ES-I3 (cell line): ENCODE results near the gene SDK2.

Experiments used
- H3K36me3 ChIP-seq: 2 replicates; pipeline ENCODE4 v1.6.1; 2013; ENCODE audit warnings: mild to moderate bottlenecking, low read length, control low read depth, moderate library complexity; ENCODE audit not compliant: insufficient read depth
- H3K4me1 ChIP-seq: 2 replicates; pipeline ENCODE4 v1.6.1; 2013; ENCODE audit warnings: mild to moderate bottlenecking, control low read depth, low read length; ENCODE audit not compliant: insufficient read depth
- H3K9ac ChIP-seq: 2 replicates; pipeline ENCODE4 v1.6.1; 2013; ENCODE audit warnings: low read depth, mild to moderate bottlenecking, low read length, moderate library complexity
- H3K9me3 ChIP-seq: 2 replicates; pipeline ENCODE4 v1.6.1; 2013; ENCODE audit warnings: mild to moderate bottlenecking, low read length, moderate library complexity; ENCODE audit not compliant: control insufficient read depth, insufficient read depth

SDK2 gene

DNA sequence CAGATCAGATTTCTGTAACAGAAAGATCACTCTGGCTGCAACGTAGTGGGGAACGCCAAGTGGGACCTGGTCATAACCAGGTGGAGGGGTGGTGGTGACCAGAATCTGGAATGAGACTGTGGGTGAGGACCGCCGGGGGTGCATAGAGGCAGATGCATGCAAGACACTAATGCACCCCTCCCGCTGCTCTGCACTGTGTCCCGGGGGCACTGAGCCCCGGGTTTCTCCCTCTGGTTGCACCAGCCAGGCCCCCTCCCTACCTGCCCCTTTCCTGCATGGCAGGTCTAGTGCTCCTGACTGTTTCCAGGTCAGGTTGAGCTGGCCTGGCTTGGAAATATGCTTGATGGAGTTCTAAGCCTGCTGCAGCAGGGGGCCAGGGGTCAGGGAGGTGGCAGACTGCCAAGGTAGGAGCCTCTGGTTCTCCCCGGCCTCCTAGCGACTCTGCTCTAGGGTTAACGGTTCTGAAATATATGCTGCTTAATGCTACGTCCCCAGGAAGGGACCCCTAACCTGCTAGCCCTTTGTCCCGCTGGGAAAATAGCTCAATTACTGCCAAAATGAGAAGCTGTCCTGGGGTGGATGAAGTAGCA is 94.3 kb downstream of the SDK2 start:
- Histone ChIP-seq H3K4me1 (peaks cover 31% of the 10 kb centered on the region), H3K9me3 (0 out of 2 replicates have a peak, but pooled peaks cover 2% of the 10 kb centered on the region), H3K36me3 (no peaks in the 10 kb centered on the region), H3K9ac (no peak overlapping the region)

GRCh38 chr17:73548620-73549311 is 95.5 kb downstream of the SDK2 start:
- Histone ChIP-seq H3K36me3 (no peaks in the 10 kb centered on the region), H3K9me3 (no peaks in the 10 kb centered on the region), H3K9ac (no peak overlapping the region), H3K4me1 (peaks cover 31% of the 10 kb centered on the region)

GRCh38 chr17:73547790-73548189 is 96.5 kb downstream of the SDK2 start:
- peaks cover 26% of the 10 kb centered on the region for H3K4me1 ChIP-seq

DNA sequence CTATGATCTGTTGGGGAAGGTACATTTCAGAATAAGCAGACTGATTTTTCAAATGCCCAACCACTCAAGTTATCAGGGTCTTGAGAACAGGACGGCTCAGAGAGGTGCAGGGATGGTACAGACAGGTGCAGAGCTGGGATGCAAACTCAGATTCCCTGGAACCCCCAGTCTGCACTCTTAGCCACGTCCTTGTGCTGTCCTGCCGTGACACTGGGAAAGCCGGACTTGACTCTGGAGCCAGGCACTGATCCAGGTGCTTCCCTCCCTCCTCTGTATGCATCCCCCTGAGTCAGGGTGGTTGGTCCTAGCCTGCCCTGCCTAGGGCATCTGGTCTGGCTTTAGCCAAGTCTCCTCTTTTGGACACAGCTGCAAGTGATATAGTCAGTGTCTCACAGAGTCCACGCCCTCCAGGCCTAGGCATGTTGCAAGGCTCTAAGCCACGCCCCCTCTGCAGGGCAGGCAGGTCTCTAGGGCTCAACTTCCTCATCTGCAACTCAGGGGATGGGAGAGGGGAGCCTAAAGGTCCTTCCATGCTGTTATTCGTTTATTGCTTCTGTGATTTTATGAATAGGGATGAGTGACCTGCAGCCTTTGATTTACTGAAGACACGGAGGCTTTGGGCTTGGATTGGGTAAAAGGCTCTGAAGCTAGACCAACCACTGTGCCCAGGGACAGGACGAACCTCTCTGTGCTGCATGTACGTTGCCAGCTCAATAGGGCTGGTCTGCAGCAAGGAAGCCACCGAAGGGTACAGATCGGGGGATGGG is 97.3 kb downstream of the SDK2 start:
- H3K36me3 ChIP-seq = no peaks in the 10 kb centered on the region
- H3K9ac ChIP-seq = no peak overlapping the region
- no peaks in the 10 kb centered on the region for H3K9me3 ChIP-seq
- peaks cover 26% of the 10 kb centered on the region for H3K4me1 ChIP-seq

More at GRCh38 chr17:73547790-73548189, 96.5 kb downstream of the SDK2 start:
- H3K9ac ChIP-seq = no peak overlapping the region
- no peaks in the 10 kb centered on the region for H3K9me3 ChIP-seq
- no peaks in the 10 kb centered on the region for H3K36me3 ChIP-seq

- peaks cover 26% of the 10 kb centered on the region for H3K4me1 ChIP-seq
Measured at GRCh38 chr17:73546114-73546513, 98.1 kb downstream of the SDK2 start.

DNA sequence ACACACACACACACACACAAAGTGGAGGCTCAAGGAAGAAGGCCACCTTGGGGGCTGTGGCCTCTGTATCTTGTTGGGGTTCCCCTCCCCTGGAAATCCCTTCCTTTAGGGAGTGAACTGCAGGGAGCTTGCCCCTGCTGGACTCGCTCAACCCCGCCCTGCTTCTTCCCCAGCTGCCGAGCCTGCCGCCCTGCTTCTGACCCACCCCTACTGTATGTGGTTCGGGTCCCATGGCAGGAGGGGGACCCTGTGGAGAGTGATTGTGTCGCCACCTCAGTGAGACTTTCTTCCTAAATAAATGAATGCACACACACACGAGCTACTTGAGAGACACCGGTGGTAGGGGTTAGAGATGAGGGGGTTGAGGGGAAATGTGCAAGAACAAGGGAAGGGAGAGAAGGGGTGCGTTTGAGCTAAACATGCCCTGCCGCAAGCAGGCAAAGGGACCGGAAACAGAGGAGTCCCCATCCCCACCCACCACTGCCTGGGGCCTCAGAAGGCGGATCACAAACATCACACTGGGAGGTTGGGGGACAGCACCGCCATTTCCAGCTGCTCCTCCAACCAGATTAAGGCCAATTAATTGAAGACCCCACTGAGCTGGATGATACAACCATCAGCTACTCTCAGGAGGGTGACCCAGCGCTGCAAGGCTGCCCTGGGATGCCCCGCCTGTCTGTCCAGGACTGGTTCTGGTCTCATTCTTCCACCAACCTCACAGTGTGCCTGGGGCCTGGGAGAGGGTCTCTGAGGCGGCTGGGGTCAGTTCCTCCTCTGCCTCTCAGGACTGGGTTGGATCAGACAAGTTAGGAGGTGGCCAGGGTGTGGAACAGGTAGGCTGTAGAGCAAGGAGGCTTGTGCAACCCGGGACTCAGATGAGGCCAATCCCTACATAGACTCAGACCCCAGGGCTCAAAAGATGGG is 98.9 kb downstream of the SDK2 start:
- H3K36me3 ChIP-seq = no peaks in the 10 kb centered on the region
- no peaks in the 10 kb centered on the region for H3K9me3 ChIP-seq
- H3K4me1 ChIP-seq = peaks cover 26% of the 10 kb centered on the region
- H3K9ac ChIP-seq = no peak overlapping the region

More at GRCh38 chr17:73546114-73546513, 98.1 kb downstream of the SDK2 start:
- Histone ChIP-seq H3K36me3 (no peaks in the 10 kb centered on the region), H3K9ac (no peak overlapping the region), H3K9me3 (no peaks in the 10 kb centered on the region)

GRCh38 chr17:73544333-73544732 is 99.9 kb downstream of the SDK2 start:
- H3K9ac ChIP-seq = no peak overlapping the region
- H3K36me3 ChIP-seq = no peaks in the 10 kb centered on the region
- H3K9me3 ChIP-seq = no peaks in the 10 kb centered on the region
- H3K4me1 ChIP-seq = peaks cover 21% of the 10 kb centered on the region

GRCh38 chr17:73542323-73542722 is 101.9 kb downstream of the SDK2 start:
- Histone ChIP-seq H3K4me1 (peaks cover 19% of the 10 kb centered on the region), H3K9me3 (no peaks in the 10 kb centered on the region), H3K36me3 (no peaks in the 10 kb centered on the region), H3K9ac (no peak overlapping the region)

GRCh38 chr17:73541561-73541981 is 102.7 kb downstream of the SDK2 start:
- Histone ChIP-seq H3K9me3 (no peaks in the 10 kb centered on the region), H3K36me3 (no peaks in the 10 kb centered on the region), H3K4me1 (peaks cover 11% of the 10 kb centered on the region; the same call in 1 of the 2 replicates), H3K9ac (no peak overlapping the region)

DNA sequence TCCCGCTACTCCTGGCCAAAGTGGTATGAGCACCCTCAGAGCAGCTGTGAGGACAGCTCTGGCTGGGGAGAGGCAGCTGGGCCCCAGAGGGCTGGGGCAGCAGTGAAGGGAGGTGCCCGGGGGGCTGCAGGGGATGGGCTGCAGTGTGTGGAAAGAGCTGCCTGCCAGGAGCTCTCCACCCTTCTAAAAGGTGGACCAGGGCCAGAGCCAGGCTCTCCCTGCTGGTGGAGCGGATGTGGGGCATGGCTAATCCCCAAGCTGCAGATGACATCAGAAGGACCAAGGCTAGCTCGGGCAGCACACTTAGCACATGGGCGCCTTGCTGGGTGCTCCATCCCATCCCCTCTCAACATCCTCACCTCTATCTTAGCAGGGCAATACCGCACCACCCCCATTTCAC is 103.1 kb downstream of the SDK2 start:
- no peaks in the 10 kb centered on the region for H3K9me3 ChIP-seq
- H3K9ac ChIP-seq = no peak overlapping the region
- H3K36me3 ChIP-seq = no peaks in the 10 kb centered on the region
- peaks cover 7% of the 10 kb centered on the region; the same call in 1 of the 2 replicates for H3K4me1 ChIP-seq

DNA sequence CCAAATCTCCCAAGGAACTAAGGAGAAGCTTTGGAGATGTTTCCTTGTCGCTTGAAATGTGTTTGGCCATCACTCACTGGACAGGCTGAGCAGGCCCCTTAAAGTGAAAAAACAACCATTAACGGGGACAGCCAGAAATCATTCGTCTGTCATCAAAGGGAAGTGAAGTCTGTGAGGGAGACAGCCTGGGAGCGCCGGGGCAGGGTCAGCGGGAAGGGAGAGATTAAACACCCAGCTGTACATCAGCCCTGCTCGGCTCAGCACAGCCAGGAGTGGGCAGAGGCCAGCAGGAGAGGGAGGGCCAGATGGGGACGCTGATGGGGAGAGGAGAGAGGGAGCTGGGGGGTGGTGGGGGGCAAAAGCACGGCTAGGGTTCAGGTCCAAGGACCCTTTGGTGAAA is 105.1 kb downstream of the SDK2 start:
- Histone ChIP-seq H3K4me1 (peaks cover 4% of the 10 kb centered on the region), H3K36me3 (no peaks in the 10 kb centered on the region), H3K9me3 (no peaks in the 10 kb centered on the region), H3K9ac (no peak overlapping the region)

DNA sequence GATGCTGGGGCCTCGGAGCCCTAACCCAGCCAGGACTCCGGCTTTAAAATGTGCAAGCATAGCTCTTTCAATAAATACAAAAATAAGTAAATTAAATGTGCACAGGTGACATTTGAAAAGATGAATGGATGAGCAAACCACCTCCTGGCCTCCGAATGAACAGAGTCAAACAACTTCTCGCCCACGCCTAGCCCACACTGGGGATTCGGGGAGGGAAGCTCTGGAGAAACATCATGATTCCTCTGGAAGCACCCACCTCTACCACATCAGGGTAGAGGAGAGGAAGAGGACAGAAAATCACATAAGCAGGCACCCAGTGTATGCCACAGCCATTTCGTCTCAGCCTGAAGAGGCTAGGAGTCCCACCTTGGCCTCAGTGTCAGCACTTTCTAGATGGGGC is 105.8 kb downstream of the SDK2 start:
- H3K9me3 ChIP-seq = no peaks in the 10 kb centered on the region
- H3K9ac ChIP-seq = no peak overlapping the region
- peaks cover 9% of the 10 kb centered on the region for H3K4me1 ChIP-seq
- H3K36me3 ChIP-seq = no peaks in the 10 kb centered on the region

- H3K36me3 ChIP-seq = no peaks in the 10 kb centered on the region
- H3K9ac ChIP-seq = no peak overlapping the region
- H3K4me1 ChIP-seq = peaks cover 9% of the 10 kb centered on the region
- H3K9me3 ChIP-seq = no peaks in the 10 kb centered on the region
Measured at GRCh38 chr17:73536700-73537605, 107.3 kb downstream of the SDK2 start.
